GM21529 (cell line): ENCODE results near the gene TNFRSF11A.

ENCODE experiments used
- ATAC-seq: cut with Tn5 transposase; IDR thresholded peaks from one replicate; pipeline ENCODE4 v1.9.1; 2021; ENCODE audit not compliant: unreplicated experiment

The TNFRSF11A gene

DNA sequence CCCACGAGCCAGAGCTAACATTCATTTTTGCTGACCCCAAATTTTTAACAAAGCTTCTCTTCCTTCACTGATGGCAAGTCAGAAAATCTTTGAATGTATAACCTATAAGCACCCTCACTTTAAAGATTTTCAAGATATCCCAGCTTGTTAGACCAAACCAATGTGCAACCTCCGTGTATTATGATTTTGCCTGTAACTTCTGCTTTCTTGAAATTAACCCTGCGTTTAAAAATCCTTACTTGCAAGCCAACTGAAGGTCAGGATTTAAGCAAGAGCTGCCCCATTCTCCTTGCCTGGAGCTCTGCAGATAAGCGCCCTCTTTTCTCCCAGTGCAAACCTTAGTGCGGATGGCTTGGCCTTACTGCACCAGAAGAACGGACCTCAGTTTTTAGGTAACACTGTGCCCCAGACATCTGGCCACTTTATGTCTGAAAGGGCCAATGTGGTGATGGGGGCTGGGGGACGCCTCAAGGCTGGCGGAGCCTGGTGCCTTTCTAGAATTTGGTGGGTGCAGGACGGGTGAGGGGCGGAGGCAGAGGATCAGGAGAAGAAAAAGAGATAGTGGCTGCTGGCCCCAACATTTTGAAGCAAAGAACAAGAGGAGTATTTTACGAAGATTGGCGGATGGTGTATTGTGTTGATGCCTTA, 805 bp upstream of the TNFRSF11A start:
- ATAC-seq = no peak

DNA sequence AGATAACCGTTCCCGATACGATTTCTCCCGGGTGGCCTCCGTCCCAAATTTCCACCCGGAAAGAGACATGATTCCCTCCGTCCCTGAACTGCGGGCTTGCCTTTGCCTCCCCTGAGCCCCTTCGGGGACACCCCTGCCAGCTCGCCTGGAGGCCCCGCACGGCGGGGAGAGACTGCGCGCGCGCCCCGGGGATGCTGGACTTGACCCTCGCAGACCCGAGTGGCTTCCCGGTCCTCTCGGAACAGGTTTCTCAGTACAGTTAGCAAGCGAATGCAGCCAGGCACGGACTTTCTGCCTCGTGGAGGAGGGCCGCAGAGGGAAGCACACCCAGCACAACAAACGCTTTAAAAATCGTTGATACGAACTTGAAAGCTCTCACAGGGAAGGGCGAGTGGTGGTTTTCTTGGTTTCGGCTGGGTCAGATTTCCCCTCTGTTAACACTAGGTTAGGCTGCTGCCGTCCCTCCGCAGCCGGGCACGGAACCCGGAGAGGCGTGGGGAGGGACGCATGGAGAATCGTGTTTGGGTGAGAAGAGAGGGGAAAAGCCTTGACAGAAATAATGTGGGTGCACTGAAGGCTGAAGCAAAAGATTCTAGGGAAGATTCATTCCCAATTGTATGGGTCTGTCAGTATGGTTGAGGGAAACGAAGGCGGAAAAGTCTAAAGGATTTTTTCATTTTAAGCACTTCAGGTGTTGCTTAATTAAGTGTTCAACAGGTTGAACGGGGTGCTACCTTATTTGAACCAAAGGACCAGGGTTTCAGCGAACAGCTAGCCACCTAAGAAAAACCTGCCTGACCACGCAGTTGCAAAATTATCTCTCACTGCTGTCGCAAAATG, 916 bp downstream of the TNFRSF11A start:
- ATAC-seq = peak; percentile 34

DNA sequence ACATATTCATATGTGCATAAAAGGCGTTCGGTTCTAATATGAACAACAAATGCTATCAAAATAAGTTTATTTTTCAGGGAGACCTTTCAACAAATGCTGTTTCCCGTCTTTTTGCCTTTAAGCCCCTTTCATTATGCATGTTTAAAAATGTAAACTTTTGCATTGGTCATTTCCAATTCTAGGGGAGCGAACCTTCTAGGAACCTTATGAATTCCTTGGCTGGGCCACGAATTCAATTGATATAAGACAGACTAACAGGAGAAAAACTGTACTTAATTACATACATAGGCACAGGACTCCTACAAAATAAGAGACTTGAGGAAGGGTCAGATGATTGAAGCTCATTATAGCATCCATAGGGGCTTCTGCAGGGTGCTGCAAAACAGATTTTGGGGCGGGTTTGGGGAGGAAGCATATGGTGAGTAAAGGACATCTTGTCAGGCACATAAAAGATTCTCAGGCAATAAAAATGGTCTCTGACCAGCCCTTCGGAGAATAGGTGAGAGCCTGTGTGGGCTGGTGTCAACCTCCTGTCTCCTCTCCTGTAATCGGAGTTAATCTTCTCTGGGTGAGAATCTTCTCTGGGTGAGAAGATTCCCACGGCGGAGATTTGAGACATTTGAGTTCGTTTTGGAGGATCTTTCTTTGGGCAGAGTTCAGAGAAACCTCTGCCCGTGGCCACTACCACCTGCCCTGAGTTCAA, 1.7 kb downstream of the TNFRSF11A start:
- no peak for ATAC-seq

DNA sequence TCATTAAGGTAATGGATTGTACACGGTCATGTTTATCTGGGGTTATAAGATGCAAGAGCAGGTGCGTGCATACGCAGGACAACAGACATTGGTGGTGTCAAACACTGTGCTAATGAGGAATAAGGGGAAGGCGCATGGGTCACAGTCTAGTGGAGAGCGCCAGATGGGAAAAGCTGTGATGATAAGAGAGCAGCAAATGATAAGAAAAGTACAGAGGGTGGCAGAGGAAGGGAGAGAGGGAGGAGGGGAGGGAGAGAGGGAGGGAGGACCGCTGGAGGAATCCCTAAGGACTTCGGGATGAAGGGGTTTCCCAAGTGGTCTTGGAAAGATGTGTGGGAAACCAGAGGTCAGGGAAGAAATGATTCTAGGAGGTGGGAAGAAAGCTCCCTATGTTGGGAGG, 2.9 kb downstream of the TNFRSF11A start:
- ATAC-seq = no peak

DNA sequence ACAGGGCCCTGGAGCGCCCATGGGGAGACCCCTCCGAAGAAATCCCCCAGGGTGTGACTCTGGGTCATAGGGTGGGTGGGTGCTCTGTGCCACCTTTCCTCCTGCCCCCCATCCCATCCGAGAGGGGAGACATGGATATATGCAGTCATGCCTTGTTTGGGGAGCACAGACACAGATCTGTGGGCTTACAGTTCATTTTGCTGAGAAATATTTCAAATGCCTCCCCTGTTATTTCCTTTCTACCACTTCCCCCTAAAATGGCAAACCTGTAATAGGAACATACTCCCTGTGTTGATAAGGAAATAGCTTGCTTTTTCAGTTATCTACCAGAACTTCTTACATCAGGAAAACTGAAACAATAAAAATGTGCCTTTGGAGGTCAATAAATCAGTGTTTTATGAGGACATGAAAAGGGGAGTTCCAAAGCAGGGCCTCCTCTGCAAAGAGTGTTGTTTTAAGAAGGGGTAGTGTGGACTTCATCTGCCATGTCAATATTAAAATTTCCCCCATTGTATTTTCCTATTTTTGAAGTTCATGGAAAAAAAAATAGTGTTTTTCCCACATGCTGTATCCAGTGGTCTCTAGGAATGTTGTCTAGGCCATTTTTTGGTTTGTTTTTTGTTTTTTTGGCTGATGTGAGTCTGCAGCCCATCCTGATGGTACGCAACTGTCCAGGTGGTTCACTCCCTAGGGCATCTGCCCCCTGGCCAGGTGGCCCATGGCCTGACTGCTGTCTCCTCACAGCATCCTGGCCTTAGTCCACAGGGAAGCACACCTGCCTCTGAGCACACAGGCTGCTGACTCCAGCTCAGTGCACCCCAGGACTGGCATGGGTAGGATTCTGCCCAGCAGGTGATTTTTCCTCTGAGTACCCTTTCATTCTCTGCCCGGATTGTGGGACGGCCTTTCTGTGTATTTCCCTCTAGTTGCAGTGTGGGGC, 3.7 kb downstream of the TNFRSF11A start:
- ATAC-seq = no peak

DNA sequence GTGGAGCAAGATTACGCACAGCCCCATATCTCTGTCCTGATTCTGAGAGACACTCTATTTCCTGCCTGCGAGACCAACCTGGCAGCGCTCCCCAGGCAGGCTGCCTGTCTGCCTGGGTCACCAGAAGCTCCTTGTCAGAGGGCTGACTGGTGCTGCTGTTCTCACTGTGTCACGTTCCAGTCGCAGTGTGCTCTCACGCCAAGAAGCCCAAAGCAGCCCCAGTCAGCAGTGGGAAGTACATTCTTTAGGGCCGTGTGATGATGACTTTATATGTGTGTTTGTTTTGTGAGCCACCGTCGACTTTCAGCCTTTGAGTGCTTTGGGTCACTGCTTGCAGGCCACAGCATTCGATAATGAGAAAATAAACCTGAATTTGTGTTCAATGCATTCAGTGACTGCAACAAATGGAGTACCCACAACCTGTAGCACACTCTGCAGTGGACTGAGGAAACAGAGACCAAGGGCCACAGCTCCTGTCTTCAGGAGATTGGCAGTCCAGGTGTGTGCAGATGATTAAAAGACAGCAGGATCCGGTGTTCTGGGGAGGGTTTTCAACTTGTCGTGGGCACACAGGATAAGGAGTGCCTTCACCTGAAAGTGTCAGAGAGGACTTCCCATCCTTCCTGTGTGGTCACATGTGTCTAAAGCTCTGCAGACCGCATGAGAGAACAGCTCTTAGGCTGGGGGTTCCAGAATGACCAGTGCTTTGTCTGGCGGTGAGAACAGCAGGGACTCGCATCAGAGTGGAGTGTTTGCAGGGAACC, 4.8 kb downstream of the TNFRSF11A start:
- no peak for ATAC-seq

DNA sequence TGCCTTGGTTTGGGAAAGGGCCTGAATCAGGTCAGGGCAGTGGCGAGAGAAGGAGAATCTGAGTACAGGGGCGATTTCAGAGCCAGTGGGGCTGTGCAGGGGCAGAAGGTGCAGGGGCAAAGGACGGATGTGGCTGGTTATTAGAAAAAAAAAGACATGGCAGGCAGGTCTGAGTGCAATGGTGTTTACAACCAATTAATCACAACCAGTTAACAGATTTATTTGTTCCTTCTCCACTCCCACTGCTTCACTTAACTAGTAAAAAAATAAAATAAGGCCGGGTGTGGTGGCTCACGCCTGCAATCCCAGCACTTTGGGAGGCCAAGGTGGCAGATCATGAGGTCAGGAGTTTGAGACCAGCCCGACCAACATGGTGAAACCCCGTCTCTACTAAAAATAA, 5.5 kb downstream of the TNFRSF11A start:
- no peak for ATAC-seq

DNA sequence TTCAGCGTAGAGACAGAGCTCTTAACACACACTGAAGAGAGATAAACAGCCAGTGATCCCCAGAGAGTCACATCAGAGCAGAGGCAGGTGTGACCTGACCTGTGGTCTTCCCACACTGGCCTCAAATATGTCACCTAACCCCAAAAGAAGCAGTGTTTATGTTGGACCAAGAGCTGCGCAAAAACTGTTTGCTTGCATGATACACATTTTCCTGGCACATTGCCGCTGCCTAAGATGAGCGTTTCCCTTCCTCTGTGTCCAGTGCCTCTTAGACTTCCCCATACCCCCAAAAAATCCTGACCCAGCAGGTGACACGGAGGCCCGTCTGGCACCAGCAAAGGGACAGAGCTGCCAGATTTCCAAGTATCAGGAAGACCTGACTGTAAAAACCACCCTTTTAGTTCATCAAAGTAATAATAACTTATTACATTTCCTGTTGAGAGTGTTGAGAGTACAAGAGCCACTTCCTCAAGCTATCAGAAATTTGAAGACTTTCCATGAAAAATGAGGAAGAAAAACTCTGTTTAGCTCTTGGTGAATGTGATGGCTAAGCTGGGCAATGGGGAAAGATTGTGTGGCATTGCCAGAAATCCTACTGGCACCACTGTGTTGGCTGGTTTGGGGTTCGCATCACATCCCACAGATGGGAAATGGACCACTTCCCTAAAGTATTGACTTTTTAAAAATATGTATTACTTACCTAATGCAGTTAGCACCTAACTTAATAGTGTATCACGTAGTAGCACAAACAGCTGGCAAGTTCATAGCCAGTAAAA, 6.7 kb downstream of the TNFRSF11A start:
- ATAC-seq = no peak

DNA sequence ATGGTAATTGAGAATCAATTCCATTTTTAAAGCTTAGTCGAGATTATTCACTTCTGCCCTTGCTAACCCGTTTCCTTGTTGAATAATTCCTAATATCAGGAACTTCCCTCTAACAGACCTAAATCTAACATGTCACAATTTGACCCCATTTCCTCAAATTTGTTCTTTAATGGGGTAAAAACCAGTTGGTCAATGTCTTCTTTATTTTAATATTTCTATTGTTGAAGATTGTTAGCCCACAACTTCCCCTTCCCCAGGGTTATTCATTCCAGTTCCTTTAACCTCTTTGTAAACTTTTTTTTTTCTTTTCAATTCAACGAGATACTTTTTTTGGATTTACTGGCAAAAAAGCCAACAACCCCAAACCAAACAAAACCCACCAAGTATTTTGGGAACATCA, 7.3 kb downstream of the TNFRSF11A start:
- no peak for ATAC-seq

DNA sequence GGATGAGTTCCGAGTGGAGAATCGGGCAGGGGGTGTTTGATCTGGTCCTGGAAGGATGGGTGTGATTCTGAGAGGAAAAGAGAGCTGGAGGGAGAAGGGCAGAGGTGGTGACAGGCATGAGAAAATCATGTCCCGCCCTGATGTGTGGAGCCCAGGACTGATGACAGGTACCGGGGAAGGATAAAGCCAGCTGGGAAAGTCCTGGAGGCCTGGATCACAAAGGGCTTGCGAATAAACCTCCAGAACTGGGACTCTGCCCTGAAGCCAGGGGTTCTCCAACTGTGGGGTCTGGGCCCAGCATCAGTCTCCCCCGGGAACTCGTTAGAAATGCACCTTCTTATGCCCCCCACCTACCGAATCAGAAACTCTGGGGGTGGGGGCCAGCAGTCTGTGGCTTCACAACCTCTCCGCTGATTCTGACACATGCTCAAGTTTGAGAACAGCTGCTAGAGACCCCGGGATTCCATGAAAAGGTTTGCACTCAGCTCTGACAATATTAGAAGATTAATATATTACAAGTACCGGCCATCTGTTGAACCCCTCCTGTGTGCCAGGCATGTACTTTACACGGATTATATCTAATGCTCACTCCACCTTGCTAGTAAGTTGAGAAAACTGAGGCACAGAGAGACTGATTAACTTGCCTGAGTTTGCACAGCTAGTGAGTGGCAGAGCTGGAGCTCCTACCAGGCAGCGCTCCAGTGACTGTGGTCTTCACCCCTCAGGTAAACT, 8.0 kb downstream of the TNFRSF11A start:
- no peak for ATAC-seq

DNA sequence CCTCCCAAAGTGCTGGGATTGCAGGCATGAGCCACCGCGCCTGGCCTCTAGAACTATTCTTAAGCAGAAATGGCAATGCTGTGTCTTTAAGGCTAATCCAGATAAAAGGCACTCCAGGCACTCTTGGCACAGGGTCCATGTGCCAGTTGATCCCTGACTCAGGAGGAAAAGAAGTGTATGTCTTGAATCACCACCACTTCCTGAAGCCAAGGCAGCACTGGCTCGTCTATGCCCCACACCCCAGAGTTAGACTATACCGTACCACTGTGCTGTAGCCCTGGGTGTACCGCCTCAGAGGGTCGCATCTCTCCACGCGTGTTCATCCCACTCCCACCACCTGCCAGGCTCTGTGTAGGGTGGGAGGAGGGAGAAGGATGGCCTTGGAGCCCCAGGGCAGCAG, 9.0 kb downstream of the TNFRSF11A start:
- no peak for ATAC-seq

DNA sequence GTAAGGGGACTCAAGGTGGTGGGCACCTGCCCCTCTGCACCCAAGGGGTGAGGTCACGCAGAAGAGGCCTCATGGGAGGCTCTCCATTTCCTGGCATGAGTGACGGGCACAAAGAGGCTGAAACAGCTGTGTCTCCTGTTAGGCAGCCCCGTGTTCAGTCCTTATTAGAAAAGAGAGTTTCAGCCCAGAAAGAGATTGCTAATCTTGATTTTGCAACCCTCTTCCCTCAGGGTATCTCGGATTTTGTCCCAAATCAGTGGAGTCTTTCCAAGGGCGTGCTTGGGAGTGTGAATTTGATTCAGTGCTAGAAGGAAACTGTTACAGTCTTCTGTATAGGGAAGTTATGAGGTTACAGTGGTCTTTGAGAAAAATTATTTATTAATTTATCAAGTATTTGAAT, 10.4 kb downstream of the TNFRSF11A start:
- no peak for ATAC-seq

DNA sequence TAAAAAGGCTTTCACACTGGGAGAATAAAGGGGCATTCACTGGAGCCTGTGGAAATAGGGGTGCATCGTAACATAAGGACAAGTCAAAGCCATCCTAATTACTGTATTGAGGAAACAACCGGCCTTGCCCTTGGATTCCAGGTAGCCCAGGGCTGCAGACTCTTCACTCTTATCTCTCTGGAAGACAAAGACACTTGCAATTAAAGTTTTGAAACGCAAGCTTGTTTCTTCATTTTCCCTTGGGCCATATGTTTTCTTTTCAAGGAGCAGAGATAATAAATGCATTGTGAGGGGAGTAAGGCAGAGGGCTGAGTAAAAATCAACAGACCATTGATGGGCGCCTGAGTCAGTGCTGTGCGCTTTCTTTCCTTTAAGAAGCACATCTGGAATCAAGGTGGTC, 11.5 kb downstream of the TNFRSF11A start:
- ATAC-seq = no peak

DNA sequence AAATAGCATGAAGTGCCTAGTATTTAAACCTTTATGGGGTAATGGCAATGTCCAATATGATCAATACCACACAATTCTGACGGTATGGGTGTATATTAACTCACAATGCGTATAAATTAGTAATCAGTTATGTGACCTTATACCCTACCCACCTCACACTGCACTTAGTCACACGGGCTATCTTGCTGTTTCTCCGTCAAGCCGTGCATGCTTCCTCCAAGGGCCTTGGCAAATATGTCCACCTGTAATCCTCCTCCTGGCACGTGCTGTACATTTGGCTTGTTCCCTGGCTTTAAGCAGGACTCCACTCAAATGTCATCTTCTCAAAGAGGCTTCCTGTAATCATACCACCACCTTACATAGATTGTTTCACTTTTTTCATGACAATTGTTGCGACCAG, 12.2 kb downstream of the TNFRSF11A start:
- ATAC-seq = no peak

DNA sequence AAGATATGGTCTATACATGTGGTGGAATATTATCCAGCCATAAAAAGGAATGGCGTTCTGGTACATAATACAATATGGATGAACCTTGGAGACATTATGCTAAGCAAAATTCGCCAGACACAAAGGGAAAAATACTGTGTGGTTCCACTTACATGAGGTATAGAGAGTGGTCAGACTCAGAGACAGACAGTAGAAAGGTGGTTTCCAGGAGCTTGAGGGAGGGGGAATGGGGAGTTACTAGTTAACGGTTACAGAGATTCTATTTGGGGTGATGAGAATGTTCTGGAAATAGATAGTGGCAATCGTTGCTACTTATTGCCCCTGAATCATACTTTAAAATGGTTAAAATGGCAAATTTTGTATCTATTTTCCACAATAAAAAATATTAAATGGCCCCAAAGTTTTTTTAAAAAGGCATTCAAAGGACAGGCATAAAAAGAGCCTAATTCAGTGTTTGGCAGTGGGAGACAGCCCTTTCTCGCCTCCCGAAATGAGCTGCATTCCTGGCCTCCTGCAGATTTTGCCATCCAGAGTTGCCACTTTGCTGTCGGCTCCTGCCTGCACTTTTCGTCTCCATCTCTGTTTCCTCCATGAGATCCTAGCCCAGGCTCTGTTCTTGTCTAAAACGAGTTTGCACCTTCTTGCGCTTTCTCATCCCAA, 13.5 kb downstream of the TNFRSF11A start:
- no peak for ATAC-seq

DNA sequence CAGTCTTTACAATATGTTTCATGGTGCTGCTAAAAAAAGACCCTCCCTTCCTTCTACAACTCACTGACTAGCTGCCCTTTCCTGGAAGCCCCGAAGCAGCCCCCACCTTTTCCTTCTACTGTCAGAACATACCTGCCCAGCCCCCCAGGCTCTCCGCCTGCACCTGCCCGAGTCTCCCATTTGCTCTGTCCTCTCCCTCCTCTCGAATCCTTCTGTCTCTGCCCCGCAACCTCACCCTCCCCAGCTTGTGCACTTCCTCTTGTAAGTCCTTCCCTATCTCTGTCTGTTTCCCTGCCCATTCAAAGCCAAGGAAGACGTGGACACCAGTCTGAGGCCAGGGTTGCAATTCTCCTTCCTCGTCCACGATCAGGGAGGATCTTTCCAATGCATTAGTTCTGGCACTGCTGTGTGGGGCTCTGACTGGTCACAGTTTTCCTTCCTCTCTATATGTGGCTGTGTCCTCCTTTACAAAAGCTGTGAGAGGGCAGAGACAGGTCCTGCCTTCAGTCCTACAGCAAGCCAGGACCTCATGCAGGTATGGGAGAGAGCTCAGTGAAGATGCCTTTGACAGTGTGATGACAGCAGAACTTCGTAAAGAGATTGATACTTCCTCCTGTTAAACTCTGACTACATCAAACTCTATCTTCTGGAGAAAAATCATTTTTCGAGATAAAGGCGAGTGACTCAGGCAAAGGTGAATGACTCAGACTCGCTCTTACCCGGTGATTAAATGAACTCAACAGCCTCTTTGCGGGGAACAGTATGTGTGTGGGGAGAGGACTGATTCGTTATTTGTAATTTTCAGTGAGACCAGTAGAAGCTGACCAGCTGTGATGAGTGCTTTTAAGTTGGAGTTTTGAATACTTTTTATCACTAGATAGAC, 14.2 kb downstream of the TNFRSF11A start:
- no peak for ATAC-seq

DNA sequence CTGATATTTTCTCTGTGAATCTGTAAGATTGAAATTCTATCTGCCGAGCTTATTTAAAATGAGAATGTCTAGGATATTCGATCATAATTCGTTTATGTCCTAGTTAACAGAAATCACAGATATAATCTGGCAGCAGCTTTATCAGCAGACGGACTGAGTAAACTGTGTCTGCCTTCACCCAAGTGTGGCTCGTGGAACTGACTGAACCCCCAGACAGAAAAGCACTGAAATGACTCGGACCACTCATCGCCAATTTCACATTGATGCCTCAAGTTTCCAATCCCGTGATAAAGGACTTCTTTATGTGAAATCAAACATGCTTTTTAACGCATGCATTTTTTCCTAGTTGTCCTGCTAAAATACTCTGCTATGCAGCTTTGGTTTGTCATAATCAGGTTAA, 15.9 kb downstream of the TNFRSF11A start:
- ATAC-seq = no peak
